Retinal pigment epithelial cell (primary cell): ENCODE results near the gene PRKAG2.

Source experiments
- DNase-seq: peaks from one replicate; pipeline ENCODE4 v3.0.0-alpha.2; 2010; ENCODE audit warnings: low read depth
- H3K4me3 ChIP-seq: 2 replicates; pipeline ENCODE4 v1.5.1; 2011; ENCODE audit warnings: mild to moderate bottlenecking, low read length, control low read depth, moderate library complexity
- CTCF ChIP-seq: conservative IDR thresholded peaks from 2 replicates; pipeline ENCODE4 v1.5.1; 2011; ENCODE audit warnings: low read depth, low read length, control low read depth, inconsistent platforms

PRKAG2 gene

GRCh38 chr7:151872531-151873401, 4.1 kb downstream of the PRKAG2 start:
- DNase-seq = no peak
- TF ChIP-seq CTCF = no peak
- H3K4me3 ChIP-seq = no peak overlapping the region

- TF ChIP-seq CTCF = no peak
- DNase-seq = no peak
- no peak overlapping the region for H3K4me3 ChIP-seq
Observed at GRCh38 chr7:151871904-151872303, 5.0 kb downstream of the PRKAG2 start.

- no peak for DNase-seq
- TF ChIP-seq CTCF = no peak
- H3K4me3 ChIP-seq = no peak overlapping the region
Observed at GRCh38 chr7:151871189-151871735, 5.7 kb downstream of the PRKAG2 start.

- TF ChIP-seq CTCF = no peak
- H3K4me3 ChIP-seq = no peak overlapping the region
- DNase-seq = no peak
Observed at GRCh38 chr7:151869968-151870918, 6.7 kb downstream of the PRKAG2 start.

GRCh38 chr7:151869455-151869854, 7.5 kb downstream of the PRKAG2 start:
- no peak for DNase-seq
- TF ChIP-seq CTCF = no peak
- no peak overlapping the region for H3K4me3 ChIP-seq

GRCh38 chr7:151869109-151869428, 7.8 kb downstream of the PRKAG2 start:
- DNase-seq = no peak
- H3K4me3 ChIP-seq = no peak overlapping the region

More at GRCh38 chr7:151869109-151869428, 7.8 kb downstream of the PRKAG2 start:
- no peak for TF ChIP-seq CTCF
